OCI-LY7 (cell line): Measurements from ENCODE around the gene SRR. TPM values are rescaled to one million over a fixed set of nuclear protein-coding genes. Genes with fewer than 3 reads are reported as not detected.

ENCODE experiments used
- BruUV-seq: library from RNA; stranded (reverse); fragments of 400-500 nt; replicated peaks from 2 replicates; lab custom pipeline; 2021; lab: Mats Ljungman, UMichigan
- CTCF ChIA-PET: fragments of 300-600 bp; sonication (Branson Sonifier 250); formaldehyde crosslinking; loops from one replicate; lab custom pipeline; 2022; ENCODE audit warnings: antibody characterized with exemption; ENCODE audit not compliant: unreplicated experiment; lab: Charles Lee
- POLR2A ChIA-PET: fragments of 300-600 bp; sonication (Branson Sonifier 250); formaldehyde crosslinking; loops from one replicate; lab custom pipeline; 2022; ENCODE audit warnings: antibody characterized with exemption; lab: Charles Lee
- DNase-seq: peaks from one replicate; pipeline ENCODE4 v3.0.0-alpha.2; 2015; ENCODE audit warnings: low spot score
- H2AFZ ChIP-seq: fragments of 200-600 bp; sonication (generic), shearing (Covaris generic); 2 replicates; pipeline ENCODE4 v1.6.1; 2014; ENCODE audit warnings: mild to moderate bottlenecking, antibody characterized with exemption, low read length, moderate library complexity
- H3K27ac ChIP-seq: fragments of 200-600 bp; sonication (generic); 2 replicates; pipeline ENCODE4 v1.5.1; 2014; ENCODE audit warnings: mixed run types, low read depth, mild to moderate bottlenecking, moderate library complexity, low read length, inconsistent platforms; ENCODE audit not compliant: poor library complexity, severe bottlenecking
- H3K36me3 ChIP-seq: fragments of 200-600 bp; sonication (generic); 2 replicates; pipeline ENCODE4 v1.6.1; 2014; ENCODE audit warnings: mild to moderate bottlenecking, antibody characterized with exemption, low read length, moderate library complexity, mixed read lengths; ENCODE audit not compliant: insufficient read depth
- H3K4me1 ChIP-seq: fragments of 200-600 bp; sonication (generic); 2 replicates; pipeline ENCODE4 v1.5.1; 2014; ENCODE audit warnings: mild to moderate bottlenecking, low read length; ENCODE audit not compliant: insufficient read depth, poor library complexity, severe bottlenecking
- H3K4me2 ChIP-seq: fragments of 200-600 bp; sonication (generic); 2 replicates; pipeline ENCODE4 v1.6.1; 2014; ENCODE audit warnings: mild to moderate bottlenecking, low read length
- H3K4me3 ChIP-seq: fragments of 200-600 bp; sonication (generic); 2 replicates; pipeline ENCODE4 v1.5.1; 2014; ENCODE audit warnings: mild to moderate bottlenecking, low read depth, low read length; ENCODE audit not compliant: poor library complexity, severe bottlenecking
- H3K79me2 ChIP-seq: fragments of 200-600 bp; sonication (generic); 2 replicates; pipeline ENCODE4 v1.6.1; 2016; ENCODE audit warnings: low read depth, mild to moderate bottlenecking, low read length, moderate library complexity, mixed read lengths; ENCODE audit not compliant: insufficient read depth
- H3K9me2 ChIP-seq: fragments of 200-600 bp; sonication (generic); 2 replicates; pipeline ENCODE4 v1.6.1; 2016; ENCODE audit warnings: mild to moderate bottlenecking, low read length, mixed read lengths; ENCODE audit not compliant: insufficient read depth
- H3K9me3 ChIP-seq: fragments of 200-600 bp; sonication (generic); 2 replicates; pipeline ENCODE4 v1.6.1; 2014; ENCODE audit warnings: mild to moderate bottlenecking, mixed run types, low read length, mixed read lengths
- H4K20me1 ChIP-seq: fragments of 200-600 bp; sonication (generic); 2 replicates; pipeline ENCODE4 v1.6.1; 2014; ENCODE audit warnings: mild to moderate bottlenecking, antibody characterized with exemption, low read length, moderate library complexity, mixed read lengths; ENCODE audit not compliant: insufficient read depth
- CTCF ChIP-seq: fragments of 200-600 bp; sonication (generic); conservative IDR thresholded peaks from 2 replicates; pipeline ENCODE4 v1.5.1; 2014; ENCODE audit warnings: mild to moderate bottlenecking, antibody characterized with exemption, low read length, moderate library complexity, mixed read lengths
- EZH2phosphoT487 ChIP-seq: fragments of 200-600 bp; sonication (generic); IDR thresholded peaks from 2 replicates; pipeline ENCODE4 v1.6.1; 2018; ENCODE audit warnings: low read depth, borderline replicate concordance, mild to moderate bottlenecking, mixed run types, antibody characterized with exemption, low read length, moderate library complexity, mixed read lengths
- intact Hi-C: fragments of 100-400 bp; cut with micrococcal nuclease; formaldehyde crosslinking; loops from one replicate; pipeline ENCODE4 v1.10.0; 2022; ENCODE audit not compliant: unreplicated experiment
- total RNA-seq, 2 experiments: library from RNA; depleted of rRNA in 1 of 2; stranded (reverse); fragments of >200 nt in 1 of 2; shearing (Covaris generic) in 1 of 2; gene quantifications; 2 replicates each; pipeline ENCODE4 v1.2.3, GENCODE V29; 2014 to 2022

Gene SRR
- total RNA-seq, 2 experiments from 2014 or later: 3.8 to 12.1 TPM

GRCh38 chr17:2366747-2367494 lies 63.2 kb downstream of the SRR start:
- Histone ChIP-seq H3K4me3 (no peak overlapping the region), H3K79me2 (no peaks in the 10 kb centered on the region), H3K4me1 (no peaks in the 10 kb centered on the region), H3K4me2 (no peak overlapping the region), H3K36me3 (no peaks in the 10 kb centered on the region), H4K20me1 (no peaks in the 10 kb centered on the region), H3K9me2 (no peaks in the 10 kb centered on the region), H3K9me3 (no peaks in the 10 kb centered on the region), H3K27ac (no peak overlapping the region), H2AFZ (no peak overlapping the region)
- ChIA-PET POLR2A (no interaction called here), CTCF (no interaction called here)
- no peak for DNase-seq
- no TSS peak for BruUV-seq
- TF ChIP-seq CTCF: no peak
- no peak for TF ChIP-seq EZH2phosphoT487
- intact Hi-C loops: no loop called here

GRCh38 chr17:2368359-2368758 lies 64.6 kb downstream of the SRR start:
- Histone ChIP-seq H3K9me3 (no peaks in the 10 kb centered on the region), H3K4me3 (no peak overlapping the region), H3K4me2 (no peak overlapping the region), H4K20me1 (no peaks in the 10 kb centered on the region), H3K9me2 (no peaks in the 10 kb centered on the region), H3K4me1 (no peaks in the 10 kb centered on the region), H3K36me3 (no peaks in the 10 kb centered on the region), H3K27ac (no peak overlapping the region), H2AFZ (no peak overlapping the region), H3K79me2 (no peaks in the 10 kb centered on the region)
- DNase-seq: no peak
- BruUV-seq: no TSS peak
- TF ChIP-seq CTCF: no peak
- TF ChIP-seq EZH2phosphoT487: no peak
- ChIA-PET POLR2A (interaction anchor here (0.6 kb wide), 2 partner anchors 104 to 1598 kb away, joined by 3 to 4 read pairs; no protein-coding TSS in a partner anchor), CTCF (no interaction called here)
- intact Hi-C loops: no loop called here

- no peak overlapping the region for H3K27ac ChIP-seq
These were observed 65.3 kb downstream of the SRR start for GRCh38 chr17:2369039-2369438.

More at GRCh38 chr17:2369039-2369438, 65.3 kb downstream of the SRR start:
- TF ChIP-seq EZH2phosphoT487 (no peak), CTCF (no peak)
- H4K20me1 ChIP-seq: no peaks in the 10 kb centered on the region
- no peak for DNase-seq
- no peak overlapping the region for H3K4me2 ChIP-seq
- no peaks in the 10 kb centered on the region for H3K36me3 ChIP-seq
- H3K4me1 ChIP-seq: no peaks in the 10 kb centered on the region
- H3K79me2 ChIP-seq: no peaks in the 10 kb centered on the region
- no peaks in the 10 kb centered on the region for H3K9me2 ChIP-seq
- no peaks in the 10 kb centered on the region for H3K9me3 ChIP-seq
- H2AFZ ChIP-seq: no peak overlapping the region
- BruUV-seq: no TSS peak
- intact Hi-C loops: no loop called here
- ChIA-PET CTCF (no interaction called here), POLR2A (interaction anchor here (0.5 to 0.6 kb wide), 2 partner anchors 105 to 1598 kb away, joined by 3 to 4 read pairs; no protein-coding TSS in a partner anchor)
- no peak overlapping the region for H3K4me3 ChIP-seq
